K562 (cell line): ENCODE results near the gene TMEM185B. TPM values are rescaled to one million over a fixed set of nuclear protein-coding genes. Genes with fewer than 3 reads are reported as not detected.
A peak's percentile ranks its signal among the peaks of the same experiment; 100 is the strongest.

ENCODE experiments used
- ATAC-seq: fragments of 200-7000 bp; cut with Tn5 transposase; 3 replicates; pipeline ENCODE4 v1.9.1; 2020; ENCODE audit warnings: moderate library complexity
- BruUV-seq: library from RNA; stranded (reverse); fragments of 400-500 nt; replicated peaks from 2 replicates; lab custom pipeline; 2021; lab: Mats Ljungman, UMichigan
- CTCF ChIA-PET: fragments of 300-600 bp; formaldehyde crosslinking; extraction: SDS; loops from one replicate; lab custom pipeline; 2021; ENCODE audit warnings: low intra/inter-chr PET ratio; lab: Yijun Ruan, JAX
- POLR2A ChIA-PET: fragments of 300-600, 350-650 bp; sonication (Branson Sonifier 250); formaldehyde crosslinking; extraction: SDS; loops from one replicate; lab custom pipeline; 2021; ENCODE audit warnings: antibody characterized with exemption, inconsistent platforms; lab: Yijun Ruan, JAX
- DNase-seq, 4 experiments: peaks; one replicate each; pipeline versions ENCODE4 v3.0.0 to v3.0.0-alpha.2; 2011 to 2018; ENCODE audit warnings: low spot score in 3 of 4, mixed read lengths in 3 of 4; ENCODE audit errors: extremely low read depth in 1 of 4
- FAIRE-seq: peaks from 2 replicates; lab custom pipeline; 2011; peaks lifted over from hg19 to GRCh38; lab: Jason Lieb, UNC
- H2AFZ ChIP-seq: 2 replicates; pipeline ENCODE4 v1.6.0; 2011; ENCODE audit warnings: low read depth, low read length, control low read depth, inconsistent platforms
- H3K27ac ChIP-seq: fragments of 200-600 bp; 3 replicates; pipeline ENCODE4 v1.8.0; 2011; ENCODE audit warnings: low read depth, mild to moderate bottlenecking, control low read depth, inconsistent platforms, low read length, moderate library complexity, mixed read lengths; ENCODE audit errors: extremely low read depth
- H3K27me3 ChIP-seq, 2 experiments: fragments of 300-600 bp in 1 of 2; 2 replicates in 1 of 2; 3 replicates in 1 of 2; pipeline versions ENCODE4 v1.6.0 to v1.8.0; 2011; ENCODE audit warnings: inconsistent platforms in 2 of 2, low read length in 2 of 2, mild to moderate bottlenecking in 1 of 2, mixed read lengths in 1 of 2, moderate library complexity in 1 of 2; ENCODE audit not compliant: control insufficient read depth in 2 of 2, insufficient read depth in 2 of 2
- H3K36me3 ChIP-seq: fragments of 300-600 bp; 3 replicates; pipeline ENCODE4 v1.8.0; 2011; ENCODE audit warnings: mild to moderate bottlenecking, low read length, inconsistent platforms; ENCODE audit not compliant: control insufficient read depth, insufficient read depth
- H3K4me1 ChIP-seq, 2 experiments: fragments of 200-600 bp in 1 of 2; replicated peaks in 1 of 2; 2 replicates in 1 of 2; 3 replicates in 1 of 2; pipeline versions ENCODE4 v1.5.1 to v1.8.0; 2011; ENCODE audit warnings: inconsistent platforms in 2 of 2, low read length in 2 of 2, mild to moderate bottlenecking in 1 of 2, mixed read lengths in 1 of 2, moderate library complexity in 1 of 2; ENCODE audit not compliant: control insufficient read depth in 2 of 2, insufficient read depth in 2 of 2
- H3K4me2 ChIP-seq: 2 replicates; pipeline ENCODE4 v1.6.1; 2011; ENCODE audit warnings: low read length, control low read depth, inconsistent platforms, mixed read lengths; ENCODE audit not compliant: insufficient read depth
- H3K4me3 ChIP-seq: fragments of 200-600 bp; sonication (generic), shearing (Covaris generic); 2 replicates; pipeline ENCODE4 v1.5.1; 2016; ENCODE audit warnings: control low read depth, inconsistent platforms
- H3K79me2 ChIP-seq: fragments of 200-600 bp; 3 replicates; pipeline ENCODE4 v1.8.0; 2011; ENCODE audit warnings: low read length, inconsistent platforms; ENCODE audit not compliant: control insufficient read depth, insufficient read depth
- H3K9ac ChIP-seq, 2 experiments: 2 replicates each; pipeline versions ENCODE4 v1.6.0 to v1.6.1; 2011; ENCODE audit warnings: low read depth in 2 of 2, low read length in 2 of 2, control low read depth in 1 of 2, inconsistent platforms in 1 of 2, mild to moderate bottlenecking in 1 of 2, mixed read lengths in 1 of 2; ENCODE audit not compliant: insufficient read depth in 1 of 2
- H3K9me1 ChIP-seq: one replicate; pipeline ENCODE4 v1.6.0; 2011; ENCODE audit warnings: inconsistent platforms, mild to moderate bottlenecking, low read length, moderate library complexity; ENCODE audit not compliant: control insufficient read depth, insufficient read depth
- H3K9me3 ChIP-seq: replicated peaks from 2 replicates; pipeline ENCODE4 v1.5.1; 2011; ENCODE audit warnings: low read depth, low read length, inconsistent platforms; ENCODE audit not compliant: control insufficient read depth, insufficient read depth
- H4K20me1 ChIP-seq: replicated peaks from 2 replicates; pipeline ENCODE4 v1.6.1; 2011; ENCODE audit warnings: low read length, inconsistent platforms, mixed read lengths; ENCODE audit not compliant: control insufficient read depth, insufficient read depth
- ARID3B ChIP-seq: fragments of 250-450 bp; sonication (Bioruptor Pico); IDR thresholded peaks from 2 replicates; pipeline ENCODE4 v1.4.0; 2020; ENCODE audit warnings: borderline replicate concordance
- HLTF ChIP-seq: fragments of 450-650 bp; IDR thresholded peaks from 2 replicates; pipeline ENCODE4 v1.6.1; 2016
- ILF3 ChIP-seq: fragments of 450-650 bp; IDR thresholded peaks from 2 replicates; pipeline ENCODE4 v1.6.1; 2018; ENCODE audit warnings: antibody characterized with exemption, mild to moderate bottlenecking, moderate library complexity, borderline replicate concordance
- MAZ ChIP-seq, 2 experiments: fragments of 450-650 bp in 1 of 2; sonication (generic) in 1 of 2; formaldehyde crosslinking; IDR thresholded peaks in 1 of 2; conservative IDR thresholded peaks in 1 of 2; 2 replicates each; pipeline versions ENCODE4 v1.4.0 to v1.5.0; 2020; ENCODE audit warnings: mild to moderate bottlenecking in 1 of 2, missing genetic modification reagents in 1 of 2
- NR2C1 ChIP-seq, 2 experiments: fragments of 450-650 bp; IDR thresholded peaks; 2 replicates each; pipeline ENCODE4 v1.6.1; 2017; ENCODE audit warnings: mild to moderate bottlenecking in 2 of 2, antibody characterized with exemption in 1 of 2, inconsistent platforms in 1 of 2, missing compliant biosample characterization in 1 of 2, missing genetic modification characterization in 1 of 2
- RAD21 ChIP-seq, 2 experiments: fragments of 250-450 bp in 1 of 2; fragments of 450-650 bp in 1 of 2; sonication (Bioruptor Pico) in 1 of 2; formaldehyde crosslinking in 1 of 2; IDR thresholded peaks in 1 of 2; conservative IDR thresholded peaks in 1 of 2; 2 replicates each; pipeline versions ENCODE4 v1.4.0 to v1.8.0; 2020 to 2022; ENCODE audit warnings: mild to moderate bottlenecking in 2 of 2, moderate library complexity in 1 of 2
- SMC3 ChIP-seq: conservative IDR thresholded peaks from 2 replicates; pipeline ENCODE4 v1.6.1; 2011; ENCODE audit warnings: low read depth, low read length, improper control_type of control experiment; ENCODE audit not compliant: insufficient read depth
- TCFL5 ChIP-seq: fragments of 250-450 bp; sonication (Bioruptor Pico); conservative IDR thresholded peaks from 2 replicates; pipeline ENCODE4 v1.6.1; 2021; ENCODE audit warnings: mild to moderate bottlenecking, moderate library complexity, matching md5 sums
- ZNF282 ChIP-seq: sonication (generic); formaldehyde crosslinking; IDR thresholded peaks from 2 replicates; pipeline ENCODE4 v1.8.1; 2023; ENCODE audit warnings: missing genetic modification reagents
- WGBS: fragments of 100-300 bp; shearing (Covaris generic); methylation state at CpG from one replicate; pipeline ENCODE4 v1.1.6; 2016; ENCODE audit warnings: low coverage, mixed read lengths; ENCODE audit not compliant: insufficient coverage; ENCODE audit errors: missing lambda C conversion rate; 5-methylcytosine and 5-hydroxymethylcytosine counted together
- in situ Hi-C: fragments of 300-500 bp; cut with MboI; formaldehyde crosslinking; loops from 4 replicates; pipeline ENCODE4 v1.15.0; 2018; ENCODE audit warnings: inconsistent platforms, mixed read lengths
- intact Hi-C: fragments of 100-400 bp; cut with micrococcal nuclease; formaldehyde crosslinking; loops from 2 replicates; pipeline ENCODE4 v1.14.2; 2022
- polyA plus RNA-seq, 8 experiments: library from polyadenylated mRNA; depleted of rRNA in 4 of 8; stranded (reverse) in 5 of 8; unstranded in 3 of 8; fragments of >200 nt; fragmentation: Nextera tagmentation in 2 of 8; fragmentation: Illumina TruSeq in 1 of 8; extraction: Ambion mirVana in 2 of 8; extraction: Trizol in 1 of 8; gene quantifications; 2 replicates each; pipeline versions ENCODE4 v1.2.1 to v1.2.3, GENCODE V29; 2011 to 2014; ENCODE audit warnings: inconsistent platforms in 1 of 8, missing spikeins in 1 of 8
- total RNA-seq, 7 experiments: library from RNA; depleted of rRNA in 6 of 7; stranded (reverse); fragments of >200 nt in 6 of 7; fragmentation: Illumina TruSeq in 2 of 7; extraction: Trizol in 2 of 7; gene quantifications; 2 replicates each; pipeline versions ENCODE4 v1.2.1 to v1.2.3, GENCODE V29; 2011 to 2021; ENCODE audit warnings: low replicate concordance in 1 of 7
- TF ChIP-seq, protein P1 (sequence below): fragments of 450-650 bp; IDR thresholded peaks from 2 replicates; pipeline ENCODE4 v1.6.1; 2016; ENCODE audit warnings: missing biosample characterization, missing genetic modification characterization
- TF ChIP-seq, protein P2 (sequence below), 3 experiments: IDR thresholded peaks in 2 of 3; conservative IDR thresholded peaks in 1 of 3; 2 replicates each; pipeline ENCODE4 v1.5.1; 2011 to 2012; ENCODE audit warnings: low read length in 3 of 3, mild to moderate bottlenecking in 3 of 3, control low read depth in 2 of 3, improper control_type of control experiment in 1 of 3, inconsistent platforms in 1 of 3, low read depth in 1 of 3, mixed read lengths in 1 of 3, moderate library complexity in 1 of 3; ENCODE audit not compliant: insufficient read depth in 2 of 3

TMEM185B gene
- total and polyA plus RNA-seq, 9 of the 15 experiments (the other 6 are each of a cell fraction or from before 2014, with no cell fraction given) = 2.9 to 28.2 (median 11.5) TPM

DNA sequence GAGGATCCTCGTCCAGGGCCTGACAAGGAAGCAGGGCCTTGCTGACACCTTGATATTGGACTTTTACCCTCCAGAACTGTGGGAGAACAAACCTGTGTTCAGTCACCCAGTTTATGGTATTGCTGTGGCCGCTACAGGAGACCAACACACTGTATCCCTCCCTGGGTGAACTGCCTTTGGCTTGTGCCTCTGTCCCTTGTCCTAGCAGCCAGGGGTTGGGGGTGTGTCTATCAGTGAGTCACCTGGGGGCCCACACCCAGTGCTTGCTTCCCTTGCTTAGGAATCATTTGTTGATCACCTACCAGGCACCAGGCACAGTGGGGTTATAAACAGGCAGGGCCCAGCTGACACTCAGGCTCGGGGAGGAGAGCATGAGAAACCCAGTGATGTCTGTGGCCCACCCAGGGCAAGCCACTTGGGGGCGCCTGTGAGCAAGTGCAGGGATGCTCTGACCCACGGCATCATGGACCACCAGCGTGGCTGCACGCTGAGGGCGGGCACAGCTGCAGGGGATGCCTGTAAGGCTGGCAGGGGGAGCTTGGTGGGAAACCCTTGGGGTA, 17.1 kb downstream of the TMEM185B start:
- H3K4me1 ChIP-seq = peaks cover 0 to 9% of the 10 kb centered on the region in 2 experiments; a peak in 2 of 5 replicates
- 10% methylated on average over 8 of the region's 8 CpGs for WGBS
- ATAC-seq (peak; percentile 86), FAIRE-seq (peak; percentile 35), DNase-seq (peak; percentile 56 to 62 (median 58))
- H3K79me2 ChIP-seq = no peaks in the 10 kb centered on the region
- H3K4me3 ChIP-seq = no peak overlapping the region
- H3K9ac ChIP-seq = no peak overlapping the region; a peak in 1 of 4 replicates
- in situ Hi-C loops (no loop called here), intact Hi-C loops (loop anchor here (1.0 kb wide), 1 partner anchor 107 kb away; no protein-coding TSS in a partner anchor)
- CTCF ChIA-PET = interaction anchor here (1.2 kb wide), 1 partner anchor 107 kb away, joined by 6 read pairs; no protein-coding TSS in a partner anchor
- H3K27ac ChIP-seq = no peak overlapping the region
- no peaks in the 10 kb centered on the region for H3K9me3 ChIP-seq
- POLR2A ChIA-PET = interaction anchor here (0.6 kb wide), 1 partner anchor 107 kb away, joined by 3 read pairs; no protein-coding TSS in a partner anchor
- H3K4me2 ChIP-seq = no peak overlapping the region
- no peak overlapping the region for H2AFZ ChIP-seq
- 0 out of 2 replicates have a peak, but pooled peaks cover 5% of the 10 kb centered on the region for H4K20me1 ChIP-seq
- no TSS peak for BruUV-seq
- H3K36me3 ChIP-seq = no peaks in the 10 kb centered on the region
- no peaks in the 10 kb centered on the region for H3K9me1 ChIP-seq
- H3K27me3 ChIP-seq = peaks cover 2 to 20% of the 10 kb centered on the region in 2 experiments; a peak in 4 of 5 replicates
- TF ChIP-seq TCFL5 (CRISPR knock-in tag) = no peak
- peak in 1 of 2 experiments; percentile 33; a peak in 1 of 4 replicates for TF ChIP-seq MAZ (CRISPR knock-in tag; conservative IDR thresholded peaks at IDR 0.05 in 1 of 2, IDR thresholded peaks at IDR 0.05 in 1 of 2)
- peak; percentile 38 to 73; a peak in 3 of 4 replicates for TF ChIP-seq RAD21 (CRISPR knock-in tag; conservative IDR thresholded peaks at IDR 0.05 in 1 of 2, IDR thresholded peaks at IDR 0.05 in 1 of 2)
- TF ChIP-seq, protein P1, sequence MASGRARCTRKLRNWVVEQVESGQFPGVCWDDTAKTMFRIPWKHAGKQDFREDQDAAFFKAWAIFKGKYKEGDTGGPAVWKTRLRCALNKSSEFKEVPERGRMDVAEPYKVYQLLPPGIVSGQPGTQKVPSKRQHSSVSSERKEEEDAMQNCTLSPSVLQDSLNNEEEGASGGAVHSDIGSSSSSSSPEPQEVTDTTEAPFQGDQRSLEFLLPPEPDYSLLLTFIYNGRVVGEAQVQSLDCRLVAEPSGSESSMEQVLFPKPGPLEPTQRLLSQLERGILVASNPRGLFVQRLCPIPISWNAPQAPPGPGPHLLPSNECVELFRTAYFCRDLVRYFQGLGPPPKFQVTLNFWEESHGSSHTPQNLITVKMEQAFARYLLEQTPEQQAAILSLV = no peak
- no peak for TF ChIP-seq ARID3B (CRISPR knock-in tag)
- no peak for TF ChIP-seq ZNF282 (CRISPR knock-in tag)
- no peak for TF ChIP-seq HLTF
- no peak for TF ChIP-seq ILF3
- TF ChIP-seq, protein P2, sequence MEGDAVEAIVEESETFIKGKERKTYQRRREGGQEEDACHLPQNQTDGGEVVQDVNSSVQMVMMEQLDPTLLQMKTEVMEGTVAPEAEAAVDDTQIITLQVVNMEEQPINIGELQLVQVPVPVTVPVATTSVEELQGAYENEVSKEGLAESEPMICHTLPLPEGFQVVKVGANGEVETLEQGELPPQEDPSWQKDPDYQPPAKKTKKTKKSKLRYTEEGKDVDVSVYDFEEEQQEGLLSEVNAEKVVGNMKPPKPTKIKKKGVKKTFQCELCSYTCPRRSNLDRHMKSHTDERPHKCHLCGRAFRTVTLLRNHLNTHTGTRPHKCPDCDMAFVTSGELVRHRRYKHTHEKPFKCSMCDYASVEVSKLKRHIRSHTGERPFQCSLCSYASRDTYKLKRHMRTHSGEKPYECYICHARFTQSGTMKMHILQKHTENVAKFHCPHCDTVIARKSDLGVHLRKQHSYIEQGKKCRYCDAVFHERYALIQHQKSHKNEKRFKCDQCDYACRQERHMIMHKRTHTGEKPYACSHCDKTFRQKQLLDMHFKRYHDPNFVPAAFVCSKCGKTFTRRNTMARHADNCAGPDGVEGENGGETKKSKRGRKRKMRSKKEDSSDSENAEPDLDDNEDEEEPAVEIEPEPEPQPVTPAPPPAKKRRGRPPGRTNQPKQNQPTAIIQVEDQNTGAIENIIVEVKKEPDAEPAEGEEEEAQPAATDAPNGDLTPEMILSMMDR (IDR thresholded peaks at IDR 0.05 in 2 of 3, conservative IDR thresholded peaks at IDR 0.05 in 1 of 3; ENCODE audit: insufficient read depth in 2 of 3, low read depth in 1 of 3, low read length in 3 of 3) = peak; percentile 72 to 85 (median 76)
- TF ChIP-seq SMC3 = peak; percentile 66; the same call in 1 of the 2 replicates
- TF ChIP-seq NR2C1 (IDR thresholded peaks at IDR 0.05) = no peak
- no peak for TF ChIP-seq NR2C1 (tag; IDR thresholded peaks at IDR 0.05)
